AG10803 (cell line): ENCODE measurements around the gene NANOG.
"Not testable (repeated sequence)": the region's sequence is repeated elsewhere in the genome, so short reads cannot be mapped to it uniquely, and the experiment has no call there.

Experiments
- DNase-seq: peaks from one replicate; pipeline ENCODE4 v3.0.0; 2010; ENCODE audit warnings: low read depth
- H3K4me3 ChIP-seq: 2 replicates; pipeline ENCODE4 v1.5.1; 2011; ENCODE audit warnings: mild to moderate bottlenecking, low read length, control low read depth
- CTCF ChIP-seq: conservative IDR thresholded peaks from 2 replicates; pipeline ENCODE4 v1.5.1; 2011; ENCODE audit warnings: mild to moderate bottlenecking, low read length, control low read depth, inconsistent platforms

Gene NANOG

GRCh38 chr12:7837366-7837765, 48.2 kb downstream of the NANOG start:
- no peak for TF ChIP-seq CTCF
- H3K4me3 ChIP-seq: no peak overlapping the region
- DNase-seq: no peak

GRCh38 chr12:7839226-7839625, 50.0 kb downstream of the NANOG start:
- H3K4me3 ChIP-seq, DNase-seq: not testable (repeated sequence)

GRCh38 chr12:7839848-7840247, 50.6 kb downstream of the NANOG start:
- H3K4me3 ChIP-seq, DNase-seq: not testable (repeated sequence)

GRCh38 chr12:7842444-7842843, 53.2 kb downstream of the NANOG start:
- not testable (repeated sequence) for DNase-seq, H3K4me3 ChIP-seq

GRCh38 chr12:7843149-7843548, 53.9 kb downstream of the NANOG start:
- H3K4me3 ChIP-seq, DNase-seq: not testable (repeated sequence)

- H3K4me3 ChIP-seq, DNase-seq: not testable (repeated sequence)
Observed at GRCh38 chr12:7843583-7843982, 54.4 kb downstream of the NANOG start.

- DNase-seq: no peak
- no peak overlapping the region for H3K4me3 ChIP-seq
- no peak for TF ChIP-seq CTCF
Observed at GRCh38 chr12:7844116-7844515, 54.9 kb downstream of the NANOG start.

- H3K4me3 ChIP-seq, DNase-seq: not testable (repeated sequence)
Observed at GRCh38 chr12:7847226-7848097, 58.3 kb downstream of the NANOG start.

- H3K4me3 ChIP-seq, DNase-seq: not testable (repeated sequence)
Observed at GRCh38 chr12:7848098-7848422, 58.9 kb downstream of the NANOG start.
